HL-60 (cell line): ENCODE data around the gene HDX.

Experiments used
- GABPA ChIP-seq: IDR thresholded peaks from 2 replicates; pipeline ENCODE4 v1.6.1; 2012; ENCODE audit warnings: low read depth
- REST ChIP-seq: IDR thresholded peaks from 2 replicates; pipeline ENCODE4 v1.6.1; 2012; ENCODE audit warnings: low read depth; ENCODE audit not compliant: insufficient replicate concordance
- TF ChIP-seq, protein P1 (sequence below): IDR thresholded peaks from one replicate; pipeline ENCODE4 v1.5.1; 2011; ENCODE audit warnings: low read length, control low read depth, inconsistent platforms; ENCODE audit not compliant: insufficient read depth

DNA sequence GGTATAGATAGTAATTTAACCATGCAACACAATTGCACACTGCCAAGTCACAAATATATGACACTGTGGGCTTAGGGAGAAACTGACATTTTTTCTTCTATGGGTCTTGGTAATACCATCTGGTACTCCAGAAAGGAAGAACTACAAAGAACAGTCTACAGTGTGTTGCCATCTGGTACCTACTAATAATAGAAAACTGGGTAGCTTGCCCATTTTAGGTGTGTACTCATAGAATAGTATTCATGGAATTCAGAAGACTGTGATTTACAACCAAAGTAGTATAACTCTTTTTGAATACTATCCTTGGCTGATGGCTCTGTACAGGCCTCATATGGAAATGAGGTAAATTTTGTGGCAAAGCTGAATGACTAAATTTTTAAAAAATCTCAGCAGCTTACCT lies 181.6 kb downstream of the HDX start:
- no peak for TF ChIP-seq REST
- TF ChIP-seq, protein P1, sequence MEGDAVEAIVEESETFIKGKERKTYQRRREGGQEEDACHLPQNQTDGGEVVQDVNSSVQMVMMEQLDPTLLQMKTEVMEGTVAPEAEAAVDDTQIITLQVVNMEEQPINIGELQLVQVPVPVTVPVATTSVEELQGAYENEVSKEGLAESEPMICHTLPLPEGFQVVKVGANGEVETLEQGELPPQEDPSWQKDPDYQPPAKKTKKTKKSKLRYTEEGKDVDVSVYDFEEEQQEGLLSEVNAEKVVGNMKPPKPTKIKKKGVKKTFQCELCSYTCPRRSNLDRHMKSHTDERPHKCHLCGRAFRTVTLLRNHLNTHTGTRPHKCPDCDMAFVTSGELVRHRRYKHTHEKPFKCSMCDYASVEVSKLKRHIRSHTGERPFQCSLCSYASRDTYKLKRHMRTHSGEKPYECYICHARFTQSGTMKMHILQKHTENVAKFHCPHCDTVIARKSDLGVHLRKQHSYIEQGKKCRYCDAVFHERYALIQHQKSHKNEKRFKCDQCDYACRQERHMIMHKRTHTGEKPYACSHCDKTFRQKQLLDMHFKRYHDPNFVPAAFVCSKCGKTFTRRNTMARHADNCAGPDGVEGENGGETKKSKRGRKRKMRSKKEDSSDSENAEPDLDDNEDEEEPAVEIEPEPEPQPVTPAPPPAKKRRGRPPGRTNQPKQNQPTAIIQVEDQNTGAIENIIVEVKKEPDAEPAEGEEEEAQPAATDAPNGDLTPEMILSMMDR = no peak
- no peak for TF ChIP-seq GABPA
